H4 (cell line): ENCODE measurements around the gene VDR. TPM values are rescaled to one million over a fixed set of nuclear protein-coding genes. Genes with fewer than 3 reads are reported as not detected.
A peak's percentile ranks its signal among the peaks of the same experiment; 100 is the strongest.
"Not testable (repeated sequence)": the region's sequence is repeated elsewhere in the genome, so short reads cannot be mapped to it uniquely, and the experiment has no call there.

Experiments
- DNase-seq: peaks from one replicate; pipeline ENCODE4 v3.0.0-alpha.2; 2015; ENCODE audit warnings: low spot score
- total RNA-seq: library from RNA; depleted of rRNA; stranded (reverse); fragments of >200 nt; shearing (Covaris generic); gene quantifications from 2 replicates; pipeline ENCODE4 v1.2.3, GENCODE V29; 2014

VDR gene
- total RNA-seq, 1 experiment from 2014 or later = 7.3 TPM

DNA sequence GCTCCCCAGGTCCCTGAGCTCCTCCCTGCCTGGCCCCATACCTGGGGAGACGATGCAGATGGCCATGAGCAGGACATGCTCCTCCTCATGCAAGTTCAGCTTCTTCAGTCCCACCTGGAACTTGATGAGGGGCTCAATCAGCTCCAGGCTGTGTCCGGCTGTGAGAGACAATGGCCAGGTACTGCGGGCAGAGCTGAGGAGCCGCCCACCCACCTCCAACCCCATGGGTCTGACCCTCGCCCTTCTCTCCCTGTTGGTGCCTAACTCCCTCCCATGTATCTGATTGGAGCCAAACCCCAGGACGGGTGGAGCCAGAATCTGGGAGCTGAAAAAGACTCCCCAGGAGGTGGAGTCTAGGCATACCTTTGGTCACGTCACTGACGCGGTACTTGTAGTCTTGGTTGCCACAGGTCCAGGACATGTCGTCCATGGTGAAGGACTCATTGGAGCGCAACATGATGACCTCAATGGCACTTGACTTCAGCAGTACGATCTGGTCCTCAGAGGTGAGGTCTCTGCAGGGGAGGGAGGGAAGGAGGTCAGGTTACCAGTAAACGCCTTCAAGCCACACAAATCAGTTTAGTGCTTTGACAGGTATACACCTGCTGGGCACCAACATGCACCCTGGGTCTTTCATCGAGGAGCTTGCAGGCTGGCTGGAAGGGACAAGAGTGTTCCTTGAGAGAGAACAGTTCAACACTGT, 58.3 kb downstream of the VDR start:
- DNase-seq = no peak

DNA sequence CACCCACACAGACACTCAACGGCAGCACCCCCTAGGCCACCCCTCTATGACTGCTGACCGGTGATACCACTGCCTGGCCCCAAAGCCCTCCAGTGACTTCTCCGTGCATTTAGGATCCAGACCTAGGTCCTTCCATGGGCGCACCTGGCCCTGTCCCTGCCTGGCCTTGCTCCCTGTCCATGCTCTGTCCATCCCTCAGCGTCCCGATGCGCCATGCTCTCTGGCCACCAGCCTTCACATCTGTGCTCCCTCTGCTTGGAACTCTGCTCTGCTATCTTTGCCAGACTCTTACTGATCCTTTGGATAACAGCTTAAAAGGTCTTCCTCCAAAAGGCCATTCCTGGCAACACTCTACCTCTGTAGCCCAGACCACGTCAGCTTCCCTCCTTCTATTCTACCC, 59.7 kb downstream of the VDR start:
- no peak for DNase-seq

DNA sequence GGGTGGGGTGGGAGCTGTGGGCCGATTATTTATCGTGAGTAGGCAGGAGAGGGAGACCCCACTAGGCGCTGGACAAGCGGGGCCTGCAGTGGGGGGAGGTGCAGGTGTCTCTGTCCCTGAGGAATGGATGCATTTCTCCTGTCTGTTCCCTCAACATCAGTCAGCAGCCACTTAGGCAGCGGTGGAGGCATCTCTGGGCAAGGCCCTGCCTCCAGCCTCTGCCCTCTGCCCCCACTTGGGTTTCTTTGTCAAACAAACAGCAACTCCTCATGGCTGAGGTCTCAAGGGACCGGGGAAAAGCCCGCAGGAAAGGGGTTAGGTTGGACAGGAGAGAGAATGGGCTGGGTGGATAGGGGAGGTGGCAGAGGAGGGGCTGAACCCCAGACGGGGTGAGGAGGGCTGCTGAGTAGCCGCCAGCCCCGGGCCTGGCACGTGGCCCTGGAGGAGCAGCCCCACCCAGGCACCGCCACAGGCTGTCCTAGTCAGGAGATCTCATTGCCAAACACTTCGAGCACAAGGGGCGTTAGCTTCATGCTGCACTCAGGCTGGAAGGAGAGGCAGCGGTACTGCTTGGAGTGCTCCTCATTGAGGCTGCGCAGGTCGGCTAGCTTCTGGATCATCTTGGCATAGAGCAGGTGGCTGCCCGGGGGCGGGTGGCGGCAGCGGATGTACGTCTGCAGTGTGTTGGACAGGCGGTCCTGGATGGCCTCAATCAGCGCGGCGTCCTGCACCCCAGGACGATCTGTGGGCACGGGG, 60.4 kb downstream of the VDR start:
- DNase-seq = no peak

DNA sequence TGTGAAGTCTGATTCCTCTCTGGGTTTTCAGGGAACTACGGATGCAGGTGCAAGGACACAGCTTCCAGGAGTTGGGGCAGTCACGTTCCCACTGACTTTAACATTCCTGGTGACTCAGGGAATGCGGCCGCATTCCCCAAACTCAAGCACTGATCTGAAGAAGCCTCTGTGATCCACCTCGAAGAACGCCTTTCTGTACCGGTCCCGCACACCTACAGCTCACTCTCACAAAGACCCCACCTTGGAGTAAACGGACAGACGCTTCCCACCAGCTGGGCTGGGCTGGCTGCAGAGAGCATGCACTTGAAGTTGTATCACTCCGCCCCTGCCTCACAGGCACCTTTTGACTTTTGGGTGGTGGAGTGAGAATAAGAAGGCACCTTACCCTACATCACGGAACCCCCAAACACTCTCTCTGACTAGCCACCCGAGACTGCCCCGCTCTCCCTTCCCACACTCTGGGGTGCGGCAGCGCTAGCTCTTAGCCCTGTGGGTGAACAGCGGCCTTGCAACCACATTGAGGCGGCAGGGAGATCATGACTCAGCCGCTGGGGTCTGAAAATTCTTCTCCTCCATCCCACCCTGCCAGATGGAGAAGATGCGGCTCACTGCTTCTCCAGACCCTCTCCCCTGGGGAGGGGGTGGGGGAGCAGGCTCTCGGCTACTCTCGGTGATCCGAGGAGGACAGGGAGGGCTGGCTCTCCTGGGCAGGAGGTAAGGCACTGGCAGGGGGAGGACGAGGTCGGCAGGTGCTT, 61.4 kb downstream of the VDR start:
- DNase-seq = no peak

DNA sequence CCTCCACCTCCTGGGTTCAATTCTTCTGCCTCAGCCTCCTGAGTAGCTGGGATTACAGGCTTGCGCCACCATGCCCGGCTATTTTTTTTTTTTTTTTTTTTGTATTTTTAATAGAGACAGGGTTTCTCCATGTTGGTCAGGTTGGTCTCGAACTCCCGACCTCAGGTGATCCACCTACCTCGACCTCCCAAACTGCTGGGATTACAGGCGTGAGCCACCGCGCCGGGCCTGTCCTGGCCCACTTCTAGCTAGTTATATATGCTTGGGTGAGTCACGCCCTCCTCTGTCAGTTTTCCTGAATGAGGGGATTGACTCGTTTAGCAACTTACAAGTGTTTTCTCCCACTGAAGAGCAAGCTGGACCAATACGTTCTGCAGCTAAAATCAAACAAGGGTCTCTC, 62.3 kb downstream of the VDR start:
- not testable (repeated sequence) for DNase-seq

DNA sequence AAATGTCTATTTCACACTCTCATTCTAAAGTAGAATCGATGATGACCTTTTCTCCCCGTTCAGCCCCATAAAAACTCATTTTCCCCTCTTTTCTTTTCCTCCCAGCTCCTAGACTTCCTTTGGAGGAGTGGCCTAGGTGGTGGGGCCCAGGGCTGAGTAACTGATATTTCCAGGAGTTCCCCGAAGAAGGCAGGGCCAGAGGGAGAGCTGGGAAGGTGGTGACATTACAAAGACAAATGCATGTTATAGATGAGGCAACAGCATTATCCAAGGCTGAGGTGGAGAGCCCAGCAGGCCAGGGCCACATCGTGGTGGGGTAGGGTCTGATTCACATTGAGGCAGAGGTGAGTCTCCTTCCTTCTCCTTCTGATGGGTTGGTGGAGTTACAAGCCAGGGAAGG, 62.9 kb downstream of the VDR start:
- DNase-seq = no peak

DNA sequence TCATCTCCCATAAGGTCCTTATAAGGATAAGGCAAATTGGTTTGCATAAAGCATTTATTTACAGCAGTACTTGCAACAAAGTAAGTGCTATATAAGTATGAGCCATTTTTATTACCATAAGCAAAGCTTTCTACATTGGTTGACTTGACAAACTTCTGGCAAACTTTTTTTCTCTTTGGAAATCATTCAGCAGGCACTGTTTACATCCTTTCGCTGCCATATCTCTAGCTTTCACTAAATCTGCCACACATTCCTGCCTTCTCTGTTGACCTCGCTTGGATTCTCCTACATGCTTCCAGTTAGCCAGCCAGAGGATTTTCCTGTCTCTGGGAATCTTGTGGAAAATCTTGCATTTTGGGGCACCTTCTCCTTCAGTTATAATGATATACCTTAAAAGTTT, 63.3 kb downstream of the VDR start:
- DNase-seq = no peak

DNA sequence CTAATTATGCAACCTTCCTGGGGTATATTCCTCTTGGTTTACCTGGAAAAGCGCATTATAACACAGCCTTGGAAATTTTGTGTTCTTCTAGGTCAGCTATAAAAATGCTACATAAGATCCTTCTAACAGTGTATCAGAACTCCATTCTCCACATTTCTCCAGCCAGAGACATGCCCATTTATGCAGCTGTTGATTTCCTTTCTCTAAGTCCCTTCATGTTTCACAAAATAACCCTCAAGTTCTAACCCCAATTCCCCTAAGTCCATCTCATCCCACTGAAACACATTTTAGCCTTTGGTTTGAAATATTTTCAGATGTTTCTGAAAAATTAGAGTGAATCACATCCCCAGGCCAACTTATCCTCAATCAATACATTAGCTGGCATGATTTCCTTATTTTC, 64.2 kb downstream of the VDR start:
- DNase-seq = no peak

DNA sequence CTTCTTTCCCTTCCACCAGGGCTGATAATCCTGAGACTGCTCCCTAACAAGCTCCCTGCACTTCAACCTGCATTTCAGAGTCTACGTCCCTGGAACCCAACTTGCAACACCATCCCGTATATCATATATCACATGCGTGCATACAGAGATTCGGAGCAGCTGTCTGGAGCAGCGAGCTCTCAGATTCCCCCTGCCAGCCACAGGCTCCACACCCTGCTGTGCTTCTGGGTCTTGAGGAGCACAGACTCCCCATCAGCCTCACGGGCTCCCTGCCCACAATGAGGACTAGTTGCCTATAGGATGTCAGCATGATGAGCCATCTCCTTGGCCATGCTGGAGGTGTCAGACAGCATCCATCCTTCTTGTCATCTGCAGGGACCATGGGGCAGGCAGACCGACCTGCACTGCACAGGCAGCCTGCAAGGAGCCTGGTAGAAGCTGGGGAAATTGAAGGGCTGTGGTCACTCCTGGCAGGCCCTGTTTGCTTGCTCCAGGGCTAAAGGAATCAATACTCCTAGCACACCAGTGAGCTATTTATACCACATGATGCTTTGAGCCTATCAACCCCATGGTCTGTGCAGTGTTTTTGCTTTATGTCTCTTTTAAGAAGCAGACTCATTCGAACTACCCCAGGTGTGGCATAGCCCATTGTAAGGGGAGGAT, 65.4 kb downstream of the VDR start:
- no peak for DNase-seq

DNA sequence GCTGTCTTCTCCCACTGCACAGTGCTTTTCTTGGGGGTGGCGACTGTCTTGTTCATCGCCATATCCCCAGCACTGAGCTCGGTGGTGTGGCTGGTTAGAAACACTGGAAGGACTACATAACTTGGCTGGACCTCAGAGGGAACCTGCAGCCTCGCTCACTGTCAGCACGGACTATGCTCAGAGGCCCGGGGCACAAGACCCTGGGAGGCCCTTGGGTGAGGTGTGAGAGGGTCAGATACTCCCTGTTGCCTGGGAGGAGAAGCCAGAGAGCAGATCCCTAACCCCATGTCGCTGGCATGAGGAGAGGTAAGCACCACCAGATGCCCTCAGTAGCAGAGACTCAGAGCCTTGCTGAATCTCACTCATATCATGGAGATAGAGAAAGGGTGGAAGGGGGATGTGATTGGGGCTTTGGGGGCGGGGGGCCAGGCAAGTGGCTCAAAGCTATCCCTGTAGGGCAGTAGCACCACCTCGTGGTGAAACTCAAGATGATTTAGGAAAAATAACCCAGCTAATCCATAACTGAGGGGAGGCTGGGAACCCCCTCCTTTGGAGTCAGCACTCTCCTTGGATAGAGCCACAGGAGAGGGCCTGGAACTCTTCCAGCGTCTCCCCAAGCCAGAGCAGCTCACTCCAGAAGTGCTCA, 66.4 kb downstream of the VDR start:
- no peak for DNase-seq

DNA sequence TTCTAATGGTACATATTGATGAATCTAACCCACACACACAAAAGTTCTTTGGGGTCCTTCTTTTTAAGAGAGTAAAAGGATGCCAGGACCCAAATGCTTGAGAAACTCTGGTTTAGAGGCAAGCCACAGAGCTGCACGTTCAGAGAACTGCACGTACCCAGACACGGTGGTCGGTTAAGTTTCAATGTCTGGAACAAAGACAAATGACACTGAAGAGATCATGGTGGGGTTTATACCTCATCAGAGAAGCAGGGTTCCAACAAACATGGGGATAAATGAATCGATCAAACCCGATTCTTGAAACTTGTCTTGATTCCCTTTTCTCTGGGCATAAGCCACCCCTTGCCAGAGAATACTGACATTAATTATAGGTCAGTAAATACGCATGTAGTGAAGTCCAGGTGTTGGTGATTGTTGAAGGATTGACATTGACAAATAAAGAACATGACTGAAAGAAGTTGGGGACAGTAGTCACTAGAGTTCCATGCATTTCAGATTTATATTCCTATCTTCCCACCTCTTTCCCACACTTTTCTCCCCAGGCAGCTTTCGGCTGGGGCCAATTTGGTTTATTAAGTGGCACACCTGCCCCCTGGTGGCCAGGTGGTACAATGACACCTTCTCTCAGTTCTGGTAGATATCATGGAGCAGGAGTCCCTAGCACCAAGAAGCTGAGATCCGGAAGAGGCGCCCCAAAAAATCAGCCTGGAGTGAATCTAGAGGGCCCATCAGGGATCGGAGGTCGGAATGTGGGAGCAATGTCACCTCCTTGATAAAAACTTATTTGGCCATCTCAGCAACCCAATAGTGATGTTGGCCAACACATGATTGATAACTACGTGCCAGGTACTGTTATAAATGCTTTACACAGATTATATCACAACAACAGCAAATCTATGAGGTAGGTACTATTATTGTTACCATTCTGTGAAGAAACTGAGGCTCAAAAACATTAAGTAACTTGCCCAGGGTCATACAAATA, 67.3 kb downstream of the VDR start:
- DNase-seq = peak; percentile 66

DNA sequence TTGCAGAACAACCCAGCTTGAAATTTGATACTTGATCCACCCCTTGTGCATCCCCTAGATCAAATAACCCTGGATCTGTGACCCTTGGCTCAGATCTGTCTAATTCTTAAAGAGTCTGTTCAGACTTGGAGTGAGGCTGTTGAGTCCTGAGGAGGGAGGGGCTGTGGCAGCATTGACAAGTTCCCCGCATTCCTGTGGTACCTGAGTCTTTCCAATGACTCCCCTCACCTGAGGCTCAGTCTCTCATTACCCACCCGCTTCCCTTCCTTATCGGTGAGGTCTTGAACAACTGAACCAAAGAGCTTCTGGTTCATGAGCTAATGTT, 69.0 kb downstream of the VDR start:
- no peak for DNase-seq

DNA sequence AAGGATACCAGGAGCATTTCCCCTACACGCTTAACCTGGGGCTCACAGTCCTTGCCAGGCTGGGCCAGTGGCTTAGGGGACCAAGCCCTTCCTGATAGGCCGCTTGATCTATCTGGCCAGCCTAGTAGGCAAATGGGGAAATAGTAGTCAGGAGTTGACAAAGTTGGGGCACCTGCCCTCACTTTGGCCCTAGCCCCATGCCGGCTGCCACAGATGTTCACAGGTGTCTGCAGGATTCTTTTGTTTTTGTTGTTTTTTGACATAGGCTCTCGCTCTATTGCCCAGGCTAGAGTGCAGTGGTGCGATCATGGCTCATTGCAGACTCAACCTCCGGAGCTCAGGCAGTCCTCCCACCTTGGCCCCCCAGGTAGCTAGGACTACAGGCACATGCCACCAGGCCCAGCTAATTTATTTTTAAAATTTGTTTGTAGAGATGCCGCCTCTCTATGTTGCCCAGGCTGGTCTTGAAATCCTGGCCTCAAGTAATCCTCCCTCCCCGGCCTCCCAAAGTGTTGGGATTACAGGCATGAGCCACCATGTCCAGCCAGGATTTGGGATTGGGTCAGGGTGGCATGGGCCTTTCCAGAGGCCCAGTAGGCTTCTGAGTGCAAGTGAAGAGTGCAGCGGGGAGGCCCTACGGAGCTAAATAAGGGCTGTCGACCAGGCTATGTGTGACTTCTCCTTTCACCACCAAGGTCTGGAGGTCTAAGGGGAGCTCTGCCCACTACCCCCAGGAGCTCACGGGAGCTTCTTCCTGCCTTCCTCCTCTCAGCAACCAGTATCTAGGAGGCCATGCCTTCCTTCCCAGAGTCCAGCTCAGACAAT, 69.6 kb downstream of the VDR start:
- DNase-seq = no peak

DNA sequence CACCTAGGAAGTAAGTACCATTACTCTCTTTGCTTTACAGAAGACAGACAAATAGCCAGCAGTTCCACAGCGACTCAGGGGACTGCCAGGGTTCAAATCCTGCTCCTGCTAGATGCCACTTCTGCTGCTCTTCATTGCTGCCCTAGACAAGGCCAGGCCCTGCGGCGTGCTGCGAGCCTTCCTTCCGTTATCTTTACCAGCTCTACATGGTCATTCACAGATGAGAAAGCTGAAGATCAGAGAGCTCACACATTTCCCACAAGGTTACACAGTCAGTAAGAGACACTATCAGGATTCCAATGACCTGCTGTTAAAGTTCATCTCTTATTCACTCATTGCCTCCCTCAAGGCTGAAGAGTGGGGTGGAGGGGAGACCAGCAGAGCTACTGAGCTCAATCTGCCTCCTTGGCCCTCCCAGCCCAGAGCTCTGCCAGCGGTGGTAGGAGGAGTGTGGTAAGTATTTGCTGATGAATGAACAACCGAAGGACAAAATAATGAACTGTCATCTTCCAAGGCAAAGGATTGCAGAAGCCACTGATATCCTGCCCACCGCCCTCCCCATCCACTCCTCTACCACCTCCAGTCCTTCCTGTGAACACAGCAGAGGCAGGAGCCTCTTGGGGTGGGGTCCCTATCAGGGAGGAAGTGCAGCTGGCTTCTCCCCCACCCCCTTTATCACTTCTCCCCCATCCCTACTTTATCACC, 70.4 kb downstream of the VDR start:
- no peak for DNase-seq

DNA sequence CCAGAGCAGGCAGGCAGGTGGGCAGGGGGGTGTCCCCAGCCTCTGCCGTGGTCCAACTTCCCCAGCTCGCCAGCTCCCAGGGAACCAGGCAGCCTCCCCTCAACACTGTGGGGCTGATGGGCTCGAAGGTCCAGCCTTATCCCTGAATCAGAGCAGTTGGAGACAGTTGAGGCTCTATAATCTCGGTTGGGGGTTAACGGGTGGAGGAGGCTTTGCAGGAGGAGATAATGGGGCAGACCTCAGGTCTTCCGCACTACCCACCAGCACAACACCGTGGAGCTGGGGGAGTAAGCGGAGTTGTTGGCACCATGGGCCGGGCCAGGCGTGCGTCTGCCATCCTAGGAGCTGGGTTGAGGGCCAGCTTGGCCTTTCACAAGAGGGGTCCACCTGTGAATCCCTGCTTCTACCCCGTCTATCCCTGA, 71.2 kb downstream of the VDR start:
- DNase-seq = no peak

DNA sequence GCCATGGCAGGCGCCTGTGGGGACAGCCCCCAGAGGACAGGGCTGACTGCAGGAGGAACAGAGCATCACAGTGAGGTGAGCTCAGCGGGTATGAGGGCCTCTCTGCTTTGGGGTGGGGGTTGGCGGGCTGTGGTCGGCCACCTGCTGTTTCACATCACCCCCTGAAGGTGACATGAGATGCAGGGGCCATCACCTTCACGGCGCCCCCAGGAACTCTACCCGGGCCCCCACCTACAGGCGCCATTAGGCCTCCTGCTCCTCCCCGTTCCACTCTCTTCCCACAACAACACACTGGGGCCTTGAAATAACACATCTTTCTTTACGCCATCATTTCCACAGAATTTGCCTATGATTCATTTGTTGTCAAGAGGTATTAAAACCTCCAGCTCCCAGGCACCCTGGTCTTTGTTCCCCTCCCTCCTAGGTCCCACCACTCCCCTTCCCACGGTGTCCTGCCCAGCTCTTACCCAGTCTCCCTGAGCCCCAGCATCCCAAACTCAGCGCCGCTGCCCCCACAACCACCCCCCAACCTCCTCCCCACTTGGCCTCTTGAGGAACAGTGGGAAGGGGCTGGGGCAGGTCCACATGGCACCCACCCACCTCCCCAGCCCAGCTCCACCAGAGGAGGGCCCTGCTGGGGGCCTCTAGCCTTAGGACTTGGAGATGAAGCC, 72.4 kb downstream of the VDR start:
- no peak for DNase-seq

DNA sequence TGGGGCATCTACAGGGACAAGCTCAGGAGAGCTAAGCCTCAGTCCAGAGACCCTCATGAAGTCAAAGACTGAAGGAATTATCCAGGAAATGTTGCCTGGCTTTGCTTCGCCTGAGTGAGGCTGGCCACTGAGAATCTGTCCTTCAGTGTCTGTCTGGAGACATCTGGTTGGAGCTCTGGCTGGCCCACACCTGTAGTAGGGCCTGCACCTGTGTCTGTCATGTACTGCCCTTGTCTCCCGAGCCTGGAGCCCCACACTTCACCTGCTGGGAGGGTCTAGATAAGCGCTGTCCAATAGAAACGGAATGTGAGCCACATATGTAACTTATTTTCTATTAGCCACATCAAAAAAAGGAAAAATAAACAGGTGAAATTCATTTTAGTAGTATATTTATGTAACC, 75.2 kb downstream of the VDR start:
- no peak for DNase-seq

DNA sequence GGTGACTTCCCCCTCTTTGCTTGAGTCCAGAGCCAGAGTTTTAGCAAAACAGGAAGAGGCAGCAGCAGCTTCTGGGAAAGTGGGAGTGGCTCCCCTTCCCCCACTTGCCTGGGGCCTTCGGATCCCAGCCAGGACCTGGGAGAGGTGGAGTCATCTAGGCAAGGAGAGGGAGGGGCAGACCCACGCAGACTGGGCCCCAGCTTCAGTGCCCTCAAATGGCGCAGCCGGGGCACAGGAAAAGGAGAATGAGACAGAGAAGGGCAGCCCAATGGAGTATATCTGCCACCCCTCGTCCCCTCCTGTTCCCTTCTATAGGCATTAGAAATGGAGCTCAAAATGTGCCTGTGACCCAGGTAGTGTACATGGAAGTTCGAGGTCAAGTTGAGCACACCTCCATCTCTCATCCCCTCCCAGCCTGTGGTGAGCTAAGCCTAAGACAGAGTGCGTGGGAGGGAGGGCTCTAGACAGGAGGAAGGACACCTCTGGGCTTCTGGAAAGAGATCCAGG, 75.8 kb downstream of the VDR start:
- DNase-seq = peak; percentile 79
